Neuronal stem cell (in vitro differentiated cells): ENCODE data around the gene RAD51B.

Source experiments
- DNase-seq: peaks from one replicate; pipeline ENCODE4 v3.0.0-alpha.2; 2013; ENCODE audit warnings: low spot score
- H2AFZ ChIP-seq: one replicate; pipeline ENCODE4 v1.6.1; 2013; ENCODE audit warnings: mild to moderate bottlenecking, low read length, inconsistent platforms
- H2AK5ac ChIP-seq: 2 replicates; pipeline ENCODE4 v1.6.1; 2013; ENCODE audit warnings: low read depth, mild to moderate bottlenecking, inconsistent platforms, low read length, moderate library complexity, mixed read lengths
- H2BK120ac ChIP-seq: 2 replicates; pipeline ENCODE4 v1.6.1; 2013; ENCODE audit warnings: low read depth, mild to moderate bottlenecking, inconsistent platforms, low read length, moderate library complexity, mixed read lengths
- H2BK12ac ChIP-seq: one replicate; pipeline ENCODE4 v1.6.1; 2013; ENCODE audit warnings: low read length, inconsistent platforms
- H2BK15ac ChIP-seq: 2 replicates; pipeline ENCODE4 v1.6.1; 2013; ENCODE audit warnings: mild to moderate bottlenecking, low read length, inconsistent platforms, mixed read lengths
- H2BK5ac ChIP-seq: one replicate; pipeline ENCODE4 v1.6.1; 2013; ENCODE audit warnings: inconsistent platforms, mild to moderate bottlenecking, low read length, moderate library complexity
- H3K14ac ChIP-seq: one replicate; pipeline ENCODE4 v1.6.1; 2013; ENCODE audit warnings: low read length, inconsistent platforms
- H3K18ac ChIP-seq: 2 replicates; pipeline ENCODE4 v1.6.1; 2013; ENCODE audit warnings: low read length, inconsistent platforms
- H3K23ac ChIP-seq: 2 replicates; pipeline ENCODE4 v1.6.1; 2013; ENCODE audit warnings: low read depth, mild to moderate bottlenecking, mixed read lengths, low read length, inconsistent platforms; ENCODE audit not compliant: poor library complexity
- H3K27ac ChIP-seq: replicated peaks from 3 replicates; pipeline ENCODE4 v1.5.1; 2013; ENCODE audit warnings: low read length, inconsistent platforms
- H3K27me3 ChIP-seq, 3 experiments: 2 replicates each; pipeline ENCODE4 v1.6.1; 2013; ENCODE audit warnings: low read length in 3 of 3, mild to moderate bottlenecking in 2 of 3, inconsistent platforms in 1 of 3, low read depth in 1 of 3, mixed read lengths in 1 of 3, moderate library complexity in 1 of 3; ENCODE audit not compliant: control insufficient read depth in 3 of 3, insufficient read depth in 3 of 3
- H3K36me3 ChIP-seq, 2 donors: replicated peaks in 1 of 2; 2 replicates each; pipeline ENCODE4 v1.6.1; 2013; ENCODE audit warnings: low read length in 2 of 2; ENCODE audit not compliant: control insufficient read depth in 2 of 2, insufficient read depth in 2 of 2
- H3K4ac ChIP-seq: 2 replicates; pipeline ENCODE4 v1.6.1; 2013; ENCODE audit warnings: inconsistent platforms, mild to moderate bottlenecking, low read length, moderate library complexity
- H3K4me1 ChIP-seq, 2 donors: 1 replicate in 1 of 2; 2 replicates in 1 of 2; pipeline ENCODE4 v1.6.1; 2013; ENCODE audit warnings: low read length in 2 of 2, low read depth in 1 of 2; ENCODE audit not compliant: control insufficient read depth in 2 of 2, insufficient read depth in 1 of 2
- H3K4me2 ChIP-seq: one replicate; pipeline ENCODE4 v1.6.1; 2013; ENCODE audit warnings: mild to moderate bottlenecking, low read length, inconsistent platforms; ENCODE audit not compliant: insufficient read depth, poor library complexity, severe bottlenecking
- H3K4me3 ChIP-seq, 2 donors: 2 replicates each; pipeline ENCODE4 v1.5.1; 2013; ENCODE audit warnings: low read length in 2 of 2, mild to moderate bottlenecking in 2 of 2, inconsistent platforms in 1 of 2, moderate library complexity in 1 of 2
- H3K79me1 ChIP-seq: one replicate; pipeline ENCODE4 v1.6.1; 2013; ENCODE audit warnings: low read depth, mild to moderate bottlenecking, inconsistent platforms, low read length, moderate library complexity
- H3K9ac ChIP-seq: one replicate; pipeline ENCODE4 v1.6.1; 2013; ENCODE audit warnings: mild to moderate bottlenecking, low read depth, low read length, inconsistent platforms; ENCODE audit not compliant: poor library complexity
- H3K9me3 ChIP-seq, 2 donors: replicated peaks in 1 of 2; 2 replicates each; pipeline versions ENCODE3 to v1.6.1; 2013; ENCODE audit warnings: low read length in 2 of 2, mild to moderate bottlenecking in 2 of 2, inconsistent platforms in 1 of 2, low read depth in 1 of 2, mixed read lengths in 1 of 2, moderate library complexity in 1 of 2; ENCODE audit not compliant: control insufficient read depth in 2 of 2, insufficient read depth in 1 of 2
- H4K8ac ChIP-seq: one replicate; pipeline ENCODE4 v1.6.1; 2013; ENCODE audit warnings: low read depth, mild to moderate bottlenecking, inconsistent platforms, low read length, moderate library complexity
- H4K91ac ChIP-seq: one replicate; pipeline ENCODE4 v1.6.1; 2013; ENCODE audit warnings: low read length, low read depth, mild to moderate bottlenecking, inconsistent platforms; ENCODE audit not compliant: poor library complexity
- WGBS, 2 donors: extraction: QIAGEN DNeasy Blood & Tissue Kit; methylation state at CpG; one replicate each; pipeline ENCODE4 v1.1.7; 2013; ENCODE audit warnings: missing lambda C conversion rate in 2 of 2, mixed read lengths in 1 of 2; ENCODE audit not compliant: insufficient read length in 2 of 2, insufficient replicate concordance in 1 of 2; ENCODE audit errors: extremely low coverage in 2 of 2; 5-methylcytosine and 5-hydroxymethylcytosine counted together

Gene RAD51B

DNA sequence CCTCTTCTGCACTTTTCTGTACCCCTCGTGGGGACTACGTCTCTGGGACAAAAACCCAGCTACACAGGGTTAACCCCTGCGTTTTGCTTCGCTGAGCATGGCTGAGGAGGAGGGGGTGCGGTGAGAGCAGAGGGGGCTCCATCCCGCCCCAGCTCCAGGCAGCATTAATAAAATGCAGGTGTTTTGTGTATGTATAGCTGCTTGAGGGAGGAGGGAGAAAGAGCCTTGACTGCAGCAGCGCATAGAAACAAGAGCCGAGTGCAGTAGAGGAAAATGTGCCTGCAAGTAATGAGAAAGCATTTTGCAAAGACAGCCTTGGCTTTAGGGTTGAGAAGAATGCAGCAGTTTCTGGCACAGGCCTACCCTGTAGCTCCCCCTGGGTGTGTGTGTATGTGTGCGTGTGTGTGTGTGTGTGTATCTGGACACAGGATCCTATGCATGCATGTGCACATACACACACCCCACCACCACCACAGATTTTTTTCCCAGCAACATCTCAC is 869.3 kb downstream of the RAD51B start:
- H3K23ac ChIP-seq: no peak overlapping the region
- H2BK12ac ChIP-seq: no peak overlapping the region
- H3K4me3 ChIP-seq: no peak overlapping the region
- WGBS, 2 donors: no CpG with 5 or more reads among the region's 9 CpGs
- peaks cover 34 to 37% of the 10 kb centered on the region in 2 donors for H3K4me1 ChIP-seq
- peak overlapping the region; percentile 92 for H3K18ac ChIP-seq
- H2BK120ac ChIP-seq: no peak overlapping the region
- no peak overlapping the region for H3K14ac ChIP-seq
- no peak overlapping the region for H2BK15ac ChIP-seq
- peaks cover 0 to 1% of the 10 kb centered on the region in 2 donors for H3K36me3 ChIP-seq
- no peak overlapping the region for H3K4me2 ChIP-seq
- peaks cover 3 to 5% of the 10 kb centered on the region in 2 donors for H3K9me3 ChIP-seq
- peak; percentile 23 for DNase-seq
- H4K8ac ChIP-seq: no peak overlapping the region
- no peaks in the 10 kb centered on the region for H3K79me1 ChIP-seq
- H2AFZ ChIP-seq: peak overlapping the region; percentile 43
- no peak overlapping the region for H3K9ac ChIP-seq
- H3K27ac ChIP-seq: no peak overlapping the region
- H2AK5ac ChIP-seq: peak overlapping the region; percentile 3
- no peak overlapping the region for H3K4ac ChIP-seq
- H2BK5ac ChIP-seq: no peak overlapping the region
- H3K27me3 ChIP-seq: no peaks in the 10 kb centered on the region
- peak overlapping the region; percentile 41 for H4K91ac ChIP-seq

DNA sequence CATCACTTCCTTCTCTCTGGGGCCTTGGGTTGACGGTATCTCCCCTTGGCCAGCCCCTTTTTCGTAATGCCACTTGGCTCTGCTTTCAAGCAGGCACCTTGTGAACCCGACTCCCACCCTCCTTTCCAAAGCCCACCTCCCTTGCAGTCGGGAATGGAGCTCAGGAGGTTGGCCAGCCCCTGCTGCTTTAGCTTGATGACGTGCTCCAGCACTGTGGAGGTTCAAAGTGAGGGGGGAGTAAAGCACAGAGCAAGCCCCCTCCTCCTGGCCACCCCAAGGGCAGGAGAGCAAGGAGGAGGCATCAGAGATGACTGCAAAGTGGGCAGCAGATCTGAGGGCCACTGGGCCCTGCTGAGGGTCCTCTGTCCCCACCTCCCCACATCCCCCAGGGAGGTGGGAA is 869.9 kb downstream of the RAD51B start:
- peaks cover 0 to 1% of the 10 kb centered on the region in 2 donors for H3K36me3 ChIP-seq
- H2AK5ac ChIP-seq: peak overlapping the region; percentile 3
- peak overlapping the region; percentile 52 for H2BK15ac ChIP-seq
- H3K79me1 ChIP-seq: no peaks in the 10 kb centered on the region
- H3K4me3 ChIP-seq: no peak overlapping the region
- peak overlapping the region; percentile 2 for H2BK120ac ChIP-seq
- H2AFZ ChIP-seq: peak overlapping the region; percentile 50
- no peak overlapping the region for H3K23ac ChIP-seq
- no peak overlapping the region for H3K4me2 ChIP-seq
- no peak overlapping the region for H3K14ac ChIP-seq
- no peak overlapping the region for H2BK5ac ChIP-seq
- H4K91ac ChIP-seq: peak overlapping the region; percentile 41
- H3K18ac ChIP-seq: peak overlapping the region; percentile 92
- H2BK12ac ChIP-seq: no peak overlapping the region
- H3K4me1 ChIP-seq: peaks cover 31 to 37% of the 10 kb centered on the region in 2 donors
- no peak for DNase-seq
- no peak overlapping the region for H3K9ac ChIP-seq
- H3K9me3 ChIP-seq: peaks cover 3 to 5% of the 10 kb centered on the region in 2 donors
- WGBS, 2 donors: no CpG with 5 or more reads among the region's 5 CpGs
- no peak overlapping the region for H3K27ac ChIP-seq
- H4K8ac ChIP-seq: no peak overlapping the region
- H3K27me3 ChIP-seq: no peaks in the 10 kb centered on the region
- H3K4ac ChIP-seq: no peak overlapping the region

DNA sequence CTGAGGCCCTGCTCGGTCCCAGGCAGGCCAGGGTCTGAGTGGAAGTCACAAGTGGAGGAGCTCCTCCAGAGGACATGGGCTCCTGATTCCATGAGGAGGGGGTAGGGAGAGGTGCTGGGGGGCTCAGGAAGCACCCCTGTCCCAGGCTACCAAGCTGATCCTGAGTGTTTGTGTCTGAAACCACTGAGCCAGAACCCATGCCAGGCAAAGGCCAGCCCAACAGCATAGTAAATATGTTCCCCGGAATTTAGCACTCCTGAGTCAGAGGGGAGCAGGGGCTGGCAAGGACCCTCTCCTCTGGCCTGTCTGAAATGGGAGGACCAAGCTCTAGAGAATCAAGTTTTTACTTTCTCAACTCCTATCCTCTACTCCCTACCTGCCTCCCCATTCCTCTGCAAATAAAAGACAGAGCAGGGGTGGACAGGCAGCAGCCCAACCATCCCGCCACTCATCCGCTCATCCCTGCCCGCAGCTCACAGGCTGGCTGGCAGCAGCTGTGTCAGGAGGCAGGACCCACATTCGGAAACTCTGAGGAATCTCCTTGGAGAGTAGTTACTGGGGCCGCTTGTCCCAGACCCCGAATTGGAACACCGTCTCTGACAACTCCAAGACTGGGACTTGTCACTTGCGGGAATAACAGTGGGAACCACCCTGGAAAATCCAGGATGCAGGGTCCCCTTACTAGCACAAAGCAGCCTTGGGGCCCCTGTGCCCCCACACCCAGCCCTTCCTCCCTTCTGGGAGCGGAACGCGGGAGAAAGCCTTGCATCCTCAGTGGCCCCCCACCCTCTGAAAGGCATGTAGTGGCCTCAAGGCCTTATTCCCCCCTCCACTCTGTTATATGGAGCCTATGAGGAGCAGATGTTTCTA is 870.7 kb downstream of the RAD51B start:
- DNase-seq: no peak
- H3K27me3 ChIP-seq: no peaks in the 10 kb centered on the region
- no peak overlapping the region for H3K4ac ChIP-seq
- no peak overlapping the region for H2BK12ac ChIP-seq
- H3K23ac ChIP-seq: no peak overlapping the region
- H3K14ac ChIP-seq: no peak overlapping the region
- H3K18ac ChIP-seq: peak overlapping the region; percentile 82
- H3K79me1 ChIP-seq: no peaks in the 10 kb centered on the region
- peaks cover 31 to 37% of the 10 kb centered on the region in 2 donors for H3K4me1 ChIP-seq
- peak overlapping the region; percentile 7 for H2AK5ac ChIP-seq
- no peak overlapping the region for H3K4me2 ChIP-seq
- H3K4me3 ChIP-seq: no peak overlapping the region
- H2AFZ ChIP-seq: peak overlapping the region; percentile 36
- no peak overlapping the region for H4K91ac ChIP-seq
- peak overlapping the region; percentile 36 for H3K27ac ChIP-seq
- no peak overlapping the region for H4K8ac ChIP-seq
- no peak overlapping the region for H3K9ac ChIP-seq
- H3K9me3 ChIP-seq: peaks cover 3 to 5% of the 10 kb centered on the region in 2 donors
- H3K36me3 ChIP-seq: peaks cover 0 to 1% of the 10 kb centered on the region in 2 donors
- no peak overlapping the region for H2BK120ac ChIP-seq
- peak overlapping the region; percentile 7 for H2BK5ac ChIP-seq
- WGBS, 2 donors: no CpG with 5 or more reads among the region's 13 CpGs
- peak overlapping the region; percentile 46 for H2BK15ac ChIP-seq
